Activated CD8-positive, alpha-beta memory T cell treated with anti-CD3 and anti-CD28 coated beads, Interleukin-2, amount 50 U/mL, for 1 hour (primary cell): ENCODE results near the gene GPC3.
"Not testable (repeated sequence)": the region's sequence is repeated elsewhere in the genome, so short reads cannot be mapped to it uniquely, and the experiment has no call there.

ENCODE experiments used
- DNase-seq: peaks from one replicate; pipeline ENCODE4 v3.0.0-alpha.2; 2020; ENCODE audit errors: extremely low read depth

GPC3 gene

GRCh38 chrX:133648594-133648993 lies 336.8 kb downstream of the GPC3 start:
- DNase-seq = no peak

- DNase-seq = no peak
Observed at GRCh38 chrX:133646719-133647116, 338.7 kb downstream of the GPC3 start.

GRCh38 chrX:133645977-133646718 lies 339.2 kb downstream of the GPC3 start:
- DNase-seq = no peak

GRCh38 chrX:133645256-133645655 lies 340.1 kb downstream of the GPC3 start:
- DNase-seq = no peak

GRCh38 chrX:133640161-133641015 lies 345.0 kb downstream of the GPC3 start:
- DNase-seq = no peak

GRCh38 chrX:133639726-133640125 lies 345.7 kb downstream of the GPC3 start:
- no peak for DNase-seq

GRCh38 chrX:133638285-133638684 lies 347.1 kb downstream of the GPC3 start:
- no peak for DNase-seq

GRCh38 chrX:133637765-133638164 lies 347.6 kb downstream of the GPC3 start:
- no peak for DNase-seq

- DNase-seq = no peak
Observed at GRCh38 chrX:133636009-133636408, 349.4 kb downstream of the GPC3 start.

- no peak for DNase-seq
Observed at GRCh38 chrX:133634416-133634815, 351.0 kb downstream of the GPC3 start.

- no peak for DNase-seq
Observed at GRCh38 chrX:133633950-133634349, 351.4 kb downstream of the GPC3 start.

- no peak for DNase-seq
Observed at GRCh38 chrX:133633162-133633561, 352.2 kb downstream of the GPC3 start.

GRCh38 chrX:133630362-133630761 lies 355.0 kb downstream of the GPC3 start:
- no peak for DNase-seq

GRCh38 chrX:133627673-133628072 lies 357.7 kb downstream of the GPC3 start:
- DNase-seq = no peak

- DNase-seq = not testable (repeated sequence)
Observed at GRCh38 chrX:133621384-133621783, 364.0 kb downstream of the GPC3 start.

- DNase-seq = no peak
Observed at GRCh38 chrX:133611676-133612075, 373.7 kb downstream of the GPC3 start.

GRCh38 chrX:133610056-133610455 lies 375.3 kb downstream of the GPC3 start:
- no peak for DNase-seq

GRCh38 chrX:133609166-133609565 lies 376.2 kb downstream of the GPC3 start:
- DNase-seq = no peak

- no peak for DNase-seq
Observed at GRCh38 chrX:133608406-133608805, 377.0 kb downstream of the GPC3 start.

- no peak for DNase-seq
Observed at GRCh38 chrX:133607419-133608348, 377.7 kb downstream of the GPC3 start.

- no peak for DNase-seq
Observed at GRCh38 chrX:133606990-133607389, 378.4 kb downstream of the GPC3 start.

GRCh38 chrX:133604801-133605200 lies 380.6 kb downstream of the GPC3 start:
- DNase-seq = no peak
